Activated CD8-positive, alpha-beta memory T cell treated with anti-CD3 and anti-CD28 coated beads, Interleukin-2, amount 50 U/mL, for 4 hours (primary cell): Measurements from ENCODE around the gene SHISAL1.

Experiments used
- DNase-seq: peaks from one replicate; pipeline ENCODE4 v3.0.0-alpha.2; 2020

SHISAL1 gene

GRCh38 chr22:44312766-44313165 is at the start of gene SHISAL1:
Gene SHISAL1, minus strand, starts transcription at chr22:44312951. Its CDS starts 12,006 bp downstream, at chr22:44300945.
- DNase-seq: no peak

GRCh38 chr22:44361391-44362126 is 48.8 kb upstream of the SHISAL1 start:
- no peak for DNase-seq

DNA sequence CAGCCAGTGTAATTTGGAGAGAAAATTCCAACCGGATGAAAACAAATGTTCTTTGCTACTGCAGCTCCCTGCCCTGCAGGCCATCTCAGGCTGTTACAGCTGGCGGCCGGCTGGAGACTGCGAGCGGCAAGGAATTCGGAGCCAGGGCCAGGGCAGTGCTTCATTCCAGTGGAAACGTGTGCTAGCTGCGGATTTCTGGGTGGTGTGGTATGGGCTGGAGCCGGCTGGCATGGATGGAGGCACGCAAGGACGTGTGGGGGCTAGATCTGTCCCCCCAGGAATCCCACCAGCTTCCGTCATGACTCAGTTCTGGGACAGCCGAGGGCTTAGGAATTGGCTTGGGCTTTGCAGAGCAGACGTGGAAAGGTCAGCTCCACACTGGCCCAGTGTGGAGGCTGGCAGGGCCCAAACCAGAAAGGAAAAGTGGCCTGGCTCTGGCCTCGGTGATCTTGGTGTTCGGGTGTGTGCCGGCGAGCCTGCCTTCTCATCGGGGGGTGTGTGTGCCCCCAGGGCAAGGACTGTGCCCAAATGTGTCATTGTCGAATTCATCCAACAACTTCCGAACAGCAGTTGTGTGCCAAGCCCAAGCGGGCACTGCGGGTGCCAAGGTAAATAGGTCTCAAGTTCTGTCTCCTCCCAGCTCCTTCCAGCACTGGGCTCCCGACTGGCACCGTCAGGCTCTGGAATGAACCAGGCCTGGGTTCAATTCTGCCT is 48.1 kb upstream of the SHISAL1 start:
- DNase-seq: no peak

DNA sequence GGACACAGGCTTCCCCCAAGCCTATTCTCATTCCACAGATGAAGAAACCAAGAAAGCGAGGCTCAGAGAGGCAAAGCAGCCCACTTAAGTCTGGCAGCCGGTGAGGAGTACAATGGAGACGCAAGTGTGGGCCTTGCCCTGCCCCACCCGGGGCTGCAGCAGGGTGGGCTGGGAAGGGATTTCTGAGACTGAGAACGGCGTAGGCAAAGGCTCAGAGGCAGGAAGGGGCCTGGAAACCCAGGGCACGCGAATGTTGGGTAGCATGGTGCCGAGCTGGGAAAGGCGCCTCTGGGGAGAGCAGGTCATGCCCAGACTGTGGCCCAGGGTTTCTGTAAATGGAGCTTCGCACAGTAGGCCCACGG is 47.5 kb upstream of the SHISAL1 start:
- DNase-seq: no peak

GRCh38 chr22:44359496-44360110 is 46.9 kb upstream of the SHISAL1 start:
- DNase-seq: no peak

DNA sequence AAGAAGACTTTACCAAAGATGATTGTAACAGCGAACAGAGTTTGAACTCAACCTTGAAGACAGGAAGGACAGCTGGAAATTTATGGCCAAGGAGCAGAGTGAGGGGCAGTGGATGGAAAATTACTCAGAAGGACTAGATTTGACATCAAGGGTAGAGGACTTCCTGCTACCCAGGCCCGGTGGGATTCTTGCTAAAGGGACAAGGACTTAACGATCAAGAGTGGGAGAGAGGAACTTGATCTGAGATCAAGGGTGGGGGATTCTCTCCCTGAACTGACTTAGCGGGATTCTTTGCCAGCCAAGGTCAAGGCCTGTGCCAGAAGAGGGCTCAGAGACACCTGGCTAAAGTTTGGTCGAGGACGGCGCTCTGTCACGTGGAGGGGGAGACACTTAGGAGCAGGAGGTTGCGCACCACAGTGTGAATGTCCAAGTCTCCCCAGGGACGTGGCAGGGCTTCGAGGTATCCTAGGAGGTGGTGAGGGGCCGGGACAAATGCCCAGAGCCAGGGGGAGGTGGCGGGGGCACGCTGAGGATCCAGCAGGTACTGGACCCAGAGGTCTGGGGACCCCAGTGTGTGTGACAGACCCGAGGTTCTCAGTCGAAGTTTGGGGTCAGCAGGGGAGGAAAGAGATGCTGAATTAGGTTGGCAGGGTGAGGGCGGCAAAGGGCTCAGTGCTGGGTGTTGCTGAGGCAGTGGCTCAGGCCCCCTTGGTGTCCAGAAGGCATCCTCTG is 46.1 kb upstream of the SHISAL1 start:
- no peak for DNase-seq

GRCh38 chr22:44357966-44358465 is 45.3 kb upstream of the SHISAL1 start:
- no peak for DNase-seq

- DNase-seq: no peak
Observed at GRCh38 chr22:44357296-44357965, 44.7 kb upstream of the SHISAL1 start.

DNA sequence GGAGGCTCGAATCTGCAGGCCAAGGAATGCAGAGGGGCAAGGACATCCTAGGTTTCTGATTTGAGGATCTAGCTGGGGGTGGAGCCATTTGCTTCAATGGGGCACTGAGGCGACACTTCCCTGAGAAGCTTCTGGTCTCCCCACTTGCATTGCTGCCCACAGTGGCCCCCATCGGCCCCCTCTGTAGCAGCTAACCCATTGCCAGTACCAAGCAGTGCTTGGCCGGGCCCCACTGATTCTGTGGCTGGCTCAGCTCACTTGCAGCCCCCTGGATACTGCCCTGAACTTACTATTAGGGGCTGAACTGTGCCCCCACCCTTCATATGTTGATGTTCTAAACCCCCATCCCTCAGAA is 42.9 kb upstream of the SHISAL1 start:
- no peak for DNase-seq

DNA sequence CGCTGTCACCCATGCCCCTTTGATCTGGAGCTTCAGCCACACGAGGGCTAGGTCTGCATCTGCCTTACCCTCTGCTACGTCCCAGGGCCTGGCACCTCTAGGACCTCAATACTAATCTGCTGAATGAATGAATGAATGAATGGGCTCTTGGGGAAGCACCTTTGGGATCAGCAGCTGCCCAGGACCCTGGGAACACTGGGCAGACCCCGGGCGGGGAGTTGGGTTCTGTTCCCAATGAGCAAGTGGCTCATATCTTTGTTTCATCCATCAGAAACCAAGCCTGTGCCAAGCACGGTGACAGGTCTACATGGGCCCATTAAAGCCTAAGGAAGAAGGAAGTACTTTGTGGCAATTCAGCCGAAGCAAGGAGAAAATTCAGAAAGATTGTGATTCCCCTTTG is 41.5 kb upstream of the SHISAL1 start:
- no peak for DNase-seq

- DNase-seq: no peak
Observed at GRCh38 chr22:44353041-44353440, 40.3 kb upstream of the SHISAL1 start.

DNA sequence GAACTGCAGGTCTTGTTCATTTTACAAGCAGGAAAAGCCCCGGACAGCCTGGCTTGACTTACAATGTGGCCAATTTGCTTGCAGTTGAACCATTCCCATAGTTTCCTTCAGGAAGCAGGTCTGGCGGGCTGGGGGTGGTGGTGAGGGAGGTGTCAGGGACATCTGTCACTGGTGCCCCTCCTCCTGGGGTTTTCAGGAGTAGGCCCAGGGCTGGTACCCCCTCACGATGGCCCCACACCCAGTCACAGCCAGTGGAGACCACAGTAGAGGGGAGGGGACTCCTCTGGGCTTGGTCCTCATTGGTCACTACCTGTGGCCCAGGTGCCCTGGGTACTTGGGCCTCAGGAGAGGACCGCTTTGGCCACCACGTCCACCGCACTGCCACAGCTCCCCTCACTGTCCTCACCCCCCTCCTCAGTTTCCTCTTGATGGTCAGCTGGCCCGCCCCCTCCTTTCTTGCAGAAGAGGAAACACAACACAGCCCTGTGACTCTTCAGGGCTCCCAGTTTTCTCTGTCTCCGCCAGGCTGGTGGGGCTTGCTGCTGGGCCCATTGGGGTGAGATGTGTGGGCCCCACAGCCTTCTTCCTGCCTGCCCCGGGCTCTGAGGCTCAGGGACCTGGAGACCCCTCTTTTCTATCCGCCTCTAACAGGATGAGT is 39.8 kb upstream of the SHISAL1 start:
- no peak for DNase-seq

DNA sequence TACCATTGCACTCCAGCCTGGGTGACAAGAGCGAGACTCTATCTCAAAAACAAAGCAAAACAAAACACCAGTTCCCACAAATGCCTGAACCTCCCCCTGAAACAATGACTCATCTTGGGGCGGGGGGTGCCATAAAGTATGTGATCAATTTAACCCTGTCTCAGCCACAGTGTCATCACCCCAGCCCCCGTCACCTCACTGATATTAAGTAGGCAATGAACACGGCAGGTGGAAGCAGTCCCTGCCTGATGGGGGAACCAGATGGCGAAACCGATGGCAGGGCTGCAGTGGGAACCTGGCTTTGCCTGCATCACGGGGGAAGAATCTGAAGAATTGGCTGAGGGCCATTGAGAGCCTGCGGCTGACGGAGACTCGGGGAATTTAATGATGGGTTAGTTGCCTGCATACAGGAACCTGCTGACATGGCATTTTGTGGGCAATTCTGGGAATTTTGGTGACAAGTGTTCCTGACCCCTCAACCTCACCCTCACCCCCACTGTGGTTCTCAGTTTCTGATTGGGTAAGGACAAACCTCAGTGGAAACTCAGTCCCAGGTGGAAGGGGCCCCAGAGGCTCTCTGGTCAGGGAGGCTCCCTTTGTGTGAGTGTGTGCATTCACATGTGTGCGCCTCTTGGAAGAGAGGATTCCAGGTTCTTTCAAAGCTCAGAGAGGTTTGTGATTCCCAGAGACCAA is 39.1 kb upstream of the SHISAL1 start:
- DNase-seq: no peak

- DNase-seq: no peak
Observed at GRCh38 chr22:44351037-44351436, 38.3 kb upstream of the SHISAL1 start.

GRCh38 chr22:44349594-44349993 is 36.8 kb upstream of the SHISAL1 start:
- DNase-seq: no peak

DNA sequence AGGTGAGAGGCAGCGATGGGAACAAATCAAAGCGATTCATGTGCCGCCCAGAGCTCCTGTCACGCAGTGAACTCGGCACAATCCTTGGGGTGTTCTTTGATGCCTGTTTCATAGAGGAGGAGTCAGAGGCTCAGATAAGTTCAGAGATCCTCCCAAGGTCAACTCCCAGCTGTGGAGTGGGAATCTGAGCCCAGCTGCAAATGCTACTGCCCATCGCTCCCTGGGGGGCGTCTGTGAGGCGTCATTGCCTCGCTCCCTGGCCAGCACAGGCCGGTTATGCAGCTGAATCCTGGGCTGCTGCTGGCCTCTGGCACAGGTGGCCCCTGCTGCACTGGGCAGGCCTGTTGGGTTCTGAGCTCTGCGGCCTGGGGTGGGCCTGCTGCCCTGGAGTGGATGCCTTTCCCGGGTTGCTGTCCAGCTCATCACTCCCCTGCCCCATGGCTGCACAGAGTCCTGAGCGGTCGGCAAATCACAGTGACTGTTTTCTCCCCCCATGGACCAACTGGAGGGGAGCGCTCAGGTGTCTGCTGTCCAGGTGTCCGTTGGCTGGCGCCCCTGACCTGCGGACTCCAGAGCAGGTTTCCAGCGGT is 36.3 kb upstream of the SHISAL1 start:
- DNase-seq: no peak

GRCh38 chr22:44347549-44347948 is 34.8 kb upstream of the SHISAL1 start:
- DNase-seq: no peak

GRCh38 chr22:44347080-44347479 is 34.3 kb upstream of the SHISAL1 start:
- DNase-seq: no peak

- DNase-seq: no peak
Observed at GRCh38 chr22:44345872-44346271, 33.1 kb upstream of the SHISAL1 start.

- no peak for DNase-seq
Observed at GRCh38 chr22:44344407-44344806, 31.7 kb upstream of the SHISAL1 start.

GRCh38 chr22:44342347-44342956 is 29.7 kb upstream of the SHISAL1 start:
- no peak for DNase-seq
